Measurements from ENCODE around the gene COBLL1.

The COBLL1 gene

GRCh38 chr2:164831180-164831579 lies 10.4 kb downstream of the COBLL1 start:
- Histone ChIP-seq H3K9me3 (no peaks in the 10 kb centered on the region), H3K27me3 (no peaks in the 10 kb centered on the region), H3K4me3 (ENCODE audit: low read depth, low read length) (no peak overlapping the region), H3K36me3 (no peaks in the 10 kb centered on the region), H3K4me1 (no peaks in the 10 kb centered on the region)
- DNase-seq, result no peak
- TF ChIP-seq CTCF (IDR thresholded peaks at IDR 0.05; ENCODE audit: low read depth, low read length), result no peak

GRCh38 chr2:164826293-164827243 lies 15.1 kb downstream of the COBLL1 start:
- peak; percentile 32 for DNase-seq
- H3K36me3 ChIP-seq, result no peaks in the 10 kb centered on the region
- H3K4me1 ChIP-seq, result no peaks in the 10 kb centered on the region
- H3K9me3 ChIP-seq, result no peaks in the 10 kb centered on the region
- H3K27me3 ChIP-seq, result no peaks in the 10 kb centered on the region
- no peak overlapping the region for H3K4me3 ChIP-seq (ENCODE audit: low read depth, low read length)
- TF ChIP-seq CTCF (IDR thresholded peaks at IDR 0.05; ENCODE audit: low read depth, low read length), result no peak

GRCh38 chr2:164824872-164825271 lies 16.8 kb downstream of the COBLL1 start:
- H3K9me3 ChIP-seq, result no peaks in the 10 kb centered on the region
- no peaks in the 10 kb centered on the region for H3K27me3 ChIP-seq
- TF ChIP-seq CTCF (IDR thresholded peaks at IDR 0.05; ENCODE audit: low read depth, low read length), result no peak
- H3K4me1 ChIP-seq, result no peaks in the 10 kb centered on the region
- no peaks in the 10 kb centered on the region for H3K36me3 ChIP-seq
- no peak overlapping the region for H3K4me3 ChIP-seq (ENCODE audit: low read depth, low read length)
- no peak for DNase-seq

GRCh38 chr2:164823126-164823525 lies 18.5 kb downstream of the COBLL1 start:
- no peaks in the 10 kb centered on the region for H3K9me3 ChIP-seq
- DNase-seq, result no peak
- no peaks in the 10 kb centered on the region for H3K36me3 ChIP-seq
- H3K4me3 ChIP-seq (ENCODE audit: low read depth, low read length), result no peak overlapping the region
- H3K27me3 ChIP-seq, result no peaks in the 10 kb centered on the region
- no peaks in the 10 kb centered on the region for H3K4me1 ChIP-seq
- TF ChIP-seq CTCF (IDR thresholded peaks at IDR 0.05; ENCODE audit: low read depth, low read length), result no peak

GRCh38 chr2:164821338-164821737 lies 20.3 kb downstream of the COBLL1 start:
- Histone ChIP-seq H3K4me3 (ENCODE audit: low read depth, low read length) (no peak overlapping the region), H3K27me3 (no peaks in the 10 kb centered on the region), H3K36me3 (no peaks in the 10 kb centered on the region), H3K9me3 (no peaks in the 10 kb centered on the region), H3K4me1 (no peaks in the 10 kb centered on the region)
- no peak for DNase-seq
- no peak for TF ChIP-seq CTCF (IDR thresholded peaks at IDR 0.05; ENCODE audit: low read depth, low read length)
